NT2/D1 (cell line): ENCODE data around the gene CTNNA3.

Experiments
- DNase-seq: peaks from one replicate; pipeline ENCODE4 v3.0.0-alpha.2; 2011; ENCODE audit warnings: low read depth, low spot score
- H3K27me3 ChIP-seq: 2 replicates; pipeline ENCODE4 v1.6.0; 2011; ENCODE audit warnings: mild to moderate bottlenecking; ENCODE audit not compliant: insufficient read length, insufficient read depth
- H3K36me3 ChIP-seq: 2 replicates; pipeline ENCODE4 v1.6.1; 2011; ENCODE audit warnings: mild to moderate bottlenecking, low read length, mixed read lengths; ENCODE audit not compliant: insufficient read depth, insufficient read length
- H3K4me1 ChIP-seq: 2 replicates; pipeline ENCODE4 v1.5.1; 2011; ENCODE audit not compliant: insufficient read depth, insufficient read length
- H3K4me3 ChIP-seq: 2 replicates; pipeline ENCODE4 v1.5.1; 2011; ENCODE audit warnings: low read depth; ENCODE audit not compliant: insufficient read length
- H3K9ac ChIP-seq: 2 replicates; pipeline ENCODE4 v1.6.0; 2011; ENCODE audit warnings: low read depth; ENCODE audit not compliant: insufficient read length
- H3K9me3 ChIP-seq: 2 replicates; pipeline ENCODE4 v1.5.1; 2011; ENCODE audit warnings: mild to moderate bottlenecking, low read length; ENCODE audit not compliant: insufficient read depth
- SUZ12 ChIP-seq: IDR thresholded peaks from 2 replicates; pipeline ENCODE4 v1.6.1; 2011; ENCODE audit not compliant: insufficient read length, insufficient read depth; ENCODE audit errors: extremely low read depth
- YY1 ChIP-seq: IDR thresholded peaks from 2 replicates; pipeline ENCODE4 v1.6.1; 2011; ENCODE audit not compliant: insufficient read length, insufficient read depth
- ZNF274 ChIP-seq: IDR thresholded peaks from 2 replicates; pipeline ENCODE4 v1.6.1; 2011; ENCODE audit warnings: mild to moderate bottlenecking, low read depth, low read length

Gene CTNNA3

DNA sequence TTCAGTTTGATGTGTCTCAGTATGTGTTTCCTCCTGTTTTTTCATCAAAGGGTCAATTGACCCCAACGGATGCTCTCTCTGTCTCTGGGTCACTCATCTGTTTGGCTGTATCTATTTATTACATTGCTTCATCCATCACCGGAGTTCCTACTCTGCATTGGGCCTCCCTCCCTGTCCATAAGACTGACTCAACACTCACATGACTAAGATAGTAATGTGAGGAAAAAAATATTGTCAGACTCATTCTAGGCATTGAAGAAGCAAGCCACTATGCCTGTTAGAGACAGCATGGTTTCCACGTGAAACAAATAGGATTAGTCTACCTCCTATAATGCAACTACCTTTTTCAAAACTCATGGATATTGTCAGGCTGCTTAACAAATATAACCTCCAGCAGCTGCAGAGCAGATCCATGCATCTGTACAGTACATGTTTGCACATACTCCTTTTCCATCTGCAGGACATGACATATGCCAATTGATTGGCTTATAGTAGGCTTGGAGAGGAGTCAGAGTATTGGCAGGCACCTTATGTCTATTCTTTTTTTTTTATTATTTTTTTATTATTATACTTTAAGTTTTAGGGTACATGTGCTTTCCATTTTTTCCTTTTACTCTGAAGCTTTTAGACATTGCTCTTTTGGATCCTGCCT is 495.0 kb downstream of the CTNNA3 start:
- Histone ChIP-seq H3K9ac (no peak overlapping the region), H3K27me3 (no peaks in the 10 kb centered on the region), H3K4me1 (no peaks in the 10 kb centered on the region), H3K9me3 (no peaks in the 10 kb centered on the region), H3K36me3 (no peaks in the 10 kb centered on the region), H3K4me3 (no peak overlapping the region)
- TF ChIP-seq SUZ12 (no peak), YY1 (no peak), ZNF274 (no peak)
- DNase-seq, result no peak

DNA sequence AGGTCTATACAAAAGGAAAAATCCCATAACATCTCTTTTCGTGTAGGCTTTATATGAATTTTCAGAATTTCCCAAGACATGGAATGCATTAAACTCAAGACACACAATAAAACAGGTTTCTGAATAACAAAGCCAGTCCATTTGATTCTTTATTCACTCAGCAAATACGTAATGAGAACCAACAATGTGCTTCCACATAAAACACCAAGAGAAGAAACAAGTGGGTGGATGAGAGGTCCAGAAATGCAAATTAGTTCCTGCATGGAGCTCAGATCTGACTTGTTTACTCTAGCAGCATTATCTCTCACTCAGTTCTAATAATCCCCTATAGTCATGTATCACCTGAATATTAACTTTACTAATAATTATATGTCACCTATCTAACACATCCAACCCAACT is 520.6 kb downstream of the CTNNA3 start:
- no peak overlapping the region for H3K9ac ChIP-seq
- TF ChIP-seq SUZ12 (no peak), ZNF274 (no peak), YY1 (no peak)

DNA sequence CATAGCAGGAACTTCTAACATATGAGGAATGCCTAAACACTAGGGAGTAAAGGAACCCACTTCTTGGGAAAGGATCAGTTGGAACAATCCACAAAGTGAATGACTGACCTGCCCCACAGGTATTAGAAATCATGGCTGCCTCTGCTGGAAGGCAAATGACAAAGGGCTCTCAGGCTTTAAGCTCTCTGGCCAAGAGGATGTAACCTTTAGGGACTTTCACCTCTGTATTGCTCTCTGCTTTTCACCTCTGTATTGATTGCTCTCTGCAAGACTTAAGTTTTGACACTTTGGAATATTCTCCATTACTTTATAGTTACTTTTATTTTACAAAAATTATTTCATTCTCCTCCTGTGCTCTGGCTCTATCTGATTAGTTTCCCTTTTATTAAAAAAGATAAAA is 522.2 kb downstream of the CTNNA3 start:
- H3K36me3 ChIP-seq, result no peaks in the 10 kb centered on the region
- TF ChIP-seq ZNF274 (no peak), YY1 (no peak), SUZ12 (no peak)

More for the DNA sequence above, 520.6 kb downstream of the CTNNA3 start:
- H3K9me3 ChIP-seq, result no peaks in the 10 kb centered on the region
- H3K4me3 ChIP-seq, result no peak overlapping the region
- no peaks in the 10 kb centered on the region for H3K36me3 ChIP-seq
- H3K4me1 ChIP-seq, result no peaks in the 10 kb centered on the region
- no peak for DNase-seq
- H3K27me3 ChIP-seq, result no peaks in the 10 kb centered on the region

GRCh38 chr10:67171970-67172369 is 524.0 kb downstream of the CTNNA3 start:
- H3K9ac ChIP-seq, result no peak overlapping the region
- H3K9me3 ChIP-seq, result no peaks in the 10 kb centered on the region
- H3K4me1 ChIP-seq, result no peaks in the 10 kb centered on the region
- H3K36me3 ChIP-seq, result no peaks in the 10 kb centered on the region
- no peaks in the 10 kb centered on the region for H3K27me3 ChIP-seq
- no peak for DNase-seq
- no peak for TF ChIP-seq YY1
- TF ChIP-seq SUZ12, result no peak
- TF ChIP-seq ZNF274, result no peak
- no peak overlapping the region for H3K4me3 ChIP-seq

More for the DNA sequence above, 522.2 kb downstream of the CTNNA3 start:
- no peak for DNase-seq
- H3K4me3 ChIP-seq, result no peak overlapping the region
- no peaks in the 10 kb centered on the region for H3K27me3 ChIP-seq
- no peak overlapping the region for H3K9ac ChIP-seq
- no peaks in the 10 kb centered on the region for H3K9me3 ChIP-seq
- no peaks in the 10 kb centered on the region for H3K4me1 ChIP-seq

GRCh38 chr10:67156239-67156638 is 539.8 kb downstream of the CTNNA3 start:
- Histone ChIP-seq H3K27me3 (no peaks in the 10 kb centered on the region), H3K36me3 (no peaks in the 10 kb centered on the region), H3K9me3 (no peaks in the 10 kb centered on the region), H3K4me3 (no peak overlapping the region), H3K4me1 (no peaks in the 10 kb centered on the region), H3K9ac (no peak overlapping the region)
- no peak for DNase-seq
- TF ChIP-seq SUZ12, result no peak
- no peak for TF ChIP-seq YY1
- no peak for TF ChIP-seq ZNF274

DNA sequence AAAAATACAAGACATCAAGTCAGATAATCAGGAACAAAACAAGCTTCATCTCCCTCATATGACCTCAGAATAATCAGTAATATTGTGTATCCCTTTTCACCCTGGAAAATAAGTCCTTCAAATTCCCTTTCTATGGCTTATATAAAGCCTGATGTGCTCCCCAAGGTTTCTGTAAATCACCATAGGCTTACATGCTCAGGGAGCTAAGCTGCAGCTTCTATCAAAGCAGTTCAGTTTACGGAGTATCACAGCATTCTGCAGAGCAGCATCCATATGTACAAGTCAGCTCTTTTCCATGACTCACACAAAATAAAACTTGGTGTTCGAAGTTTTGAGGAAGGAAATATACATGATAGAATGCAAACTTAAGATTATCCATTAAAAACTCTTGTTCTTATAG is 544.5 kb downstream of the CTNNA3 start:
- no peak overlapping the region for H3K9ac ChIP-seq
- no peaks in the 10 kb centered on the region for H3K4me1 ChIP-seq
- no peak for DNase-seq
- no peak overlapping the region for H3K4me3 ChIP-seq
- H3K9me3 ChIP-seq, result no peaks in the 10 kb centered on the region
- H3K36me3 ChIP-seq, result no peaks in the 10 kb centered on the region
- TF ChIP-seq YY1 (no peak), SUZ12 (no peak), ZNF274 (no peak)
- no peaks in the 10 kb centered on the region for H3K27me3 ChIP-seq

DNA sequence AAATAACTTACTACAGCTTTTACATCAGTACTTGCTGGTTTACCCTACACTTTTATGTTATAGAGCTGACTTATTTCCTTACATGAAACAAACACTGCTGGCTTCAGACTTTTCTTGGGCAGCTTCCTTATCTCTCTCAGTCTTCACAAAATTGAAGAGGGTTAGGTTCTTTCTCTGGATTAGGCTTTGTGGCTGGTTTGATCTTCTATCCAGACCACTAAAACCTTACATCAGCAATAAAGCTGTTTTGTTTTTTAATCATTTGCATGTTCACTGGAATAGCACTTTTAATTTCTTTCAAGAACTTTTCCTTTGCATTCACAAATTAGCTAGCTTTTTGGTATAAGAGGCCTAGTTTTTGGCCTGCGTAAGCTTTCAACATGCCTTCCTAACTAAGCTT is 551.5 kb downstream of the CTNNA3 start:
- TF ChIP-seq ZNF274 (no peak), YY1 (no peak), SUZ12 (no peak)
- DNase-seq, result no peak
- Histone ChIP-seq H3K9ac (no peak overlapping the region), H3K4me1 (no peaks in the 10 kb centered on the region), H3K4me3 (no peak overlapping the region), H3K27me3 (no peaks in the 10 kb centered on the region), H3K9me3 (no peaks in the 10 kb centered on the region), H3K36me3 (no peaks in the 10 kb centered on the region)

DNA sequence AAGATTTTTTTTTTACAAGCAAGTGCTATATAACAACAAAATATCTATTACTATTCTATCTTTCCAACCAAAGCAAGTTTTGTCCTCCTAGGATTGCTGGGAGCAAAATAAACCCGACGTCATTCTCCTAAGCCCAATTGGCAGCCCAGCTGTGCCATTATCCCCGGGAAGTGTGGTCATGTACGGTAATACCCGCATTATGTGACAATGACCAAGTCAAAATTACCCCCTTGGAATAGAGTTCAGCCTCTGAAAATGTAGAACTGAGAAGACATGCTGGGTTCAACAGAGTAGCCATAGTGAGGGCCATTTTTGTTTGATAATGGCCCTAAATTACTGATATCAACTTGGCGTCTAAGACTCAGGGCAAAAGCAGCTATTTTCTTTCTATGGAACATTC is 554.7 kb downstream of the CTNNA3 start:
- TF ChIP-seq YY1, result no peak
- TF ChIP-seq ZNF274, result no peak
- TF ChIP-seq SUZ12, result no peak

More for the DNA sequence above, 554.7 kb downstream of the CTNNA3 start:
- H3K4me1 ChIP-seq, result no peaks in the 10 kb centered on the region
- DNase-seq, result no peak
- no peaks in the 10 kb centered on the region for H3K27me3 ChIP-seq
- no peak overlapping the region for H3K4me3 ChIP-seq
- H3K36me3 ChIP-seq, result no peaks in the 10 kb centered on the region
- H3K9ac ChIP-seq, result no peak overlapping the region
- no peaks in the 10 kb centered on the region for H3K9me3 ChIP-seq
